GM18861 (cell line): ENCODE results near the gene AGAP6.
"Not testable (repeated sequence)": the region's sequence is repeated elsewhere in the genome, so short reads cannot be mapped to it uniquely, and the experiment has no call there.

Experiments
- ATAC-seq: cut with Tn5 transposase; IDR thresholded peaks from one replicate; pipeline ENCODE4 v1.9.1; 2021; ENCODE audit not compliant: unreplicated experiment

Gene AGAP6

DNA sequence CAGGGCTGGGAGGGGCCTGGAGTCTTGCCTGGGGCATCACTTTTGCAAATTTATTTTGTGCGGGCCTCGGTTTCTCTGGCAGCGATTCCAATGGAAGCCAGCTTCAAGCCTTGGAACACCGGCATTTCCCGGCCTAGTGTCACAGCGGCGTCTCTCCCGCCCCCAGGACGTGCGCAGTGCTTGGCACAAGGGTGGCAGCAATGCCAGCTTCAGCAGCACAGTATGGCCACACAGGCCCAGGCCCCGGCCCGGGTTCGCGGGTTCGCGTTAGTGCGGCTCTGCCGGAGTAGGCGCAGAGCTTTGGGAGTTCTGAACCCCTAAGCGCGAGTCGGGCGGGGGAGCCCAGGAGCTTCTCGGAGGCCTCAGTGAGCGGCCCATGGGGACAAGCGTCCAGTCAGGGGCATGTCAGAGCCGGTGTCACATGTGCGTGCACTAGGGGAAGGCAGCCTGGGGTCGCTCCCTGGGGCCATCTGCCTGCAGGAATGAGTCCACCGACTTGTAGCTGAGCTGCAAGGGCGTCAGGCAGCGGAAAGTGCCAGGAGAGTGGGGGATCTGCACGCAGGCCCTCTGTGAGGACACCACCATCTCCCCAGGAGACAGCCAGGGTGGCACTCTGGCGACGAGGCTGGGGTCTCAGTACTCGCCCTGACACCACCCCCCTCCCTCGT, 36.6 kb downstream of the AGAP6 start:
- ATAC-seq = not testable (repeated sequence)

DNA sequence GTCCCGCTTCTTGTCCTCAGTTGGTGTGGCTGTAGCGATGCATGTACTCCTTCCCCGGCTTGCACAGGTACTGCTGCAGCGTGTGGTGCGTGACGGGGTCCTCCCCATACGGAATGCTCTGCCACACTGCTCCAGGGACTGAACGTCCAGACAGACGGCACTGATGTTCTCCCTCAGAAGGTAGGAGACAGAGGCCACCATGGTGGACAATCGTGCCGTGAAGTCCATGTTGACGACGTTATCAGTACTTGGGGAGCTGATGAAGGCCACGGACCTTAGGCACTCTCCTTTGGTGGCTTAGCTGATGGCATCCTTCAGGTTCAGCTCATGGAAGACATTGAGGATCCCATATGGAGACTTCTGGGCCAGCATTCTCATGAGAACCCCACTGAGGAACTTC, 37.4 kb downstream of the AGAP6 start:
- no peak for ATAC-seq

DNA sequence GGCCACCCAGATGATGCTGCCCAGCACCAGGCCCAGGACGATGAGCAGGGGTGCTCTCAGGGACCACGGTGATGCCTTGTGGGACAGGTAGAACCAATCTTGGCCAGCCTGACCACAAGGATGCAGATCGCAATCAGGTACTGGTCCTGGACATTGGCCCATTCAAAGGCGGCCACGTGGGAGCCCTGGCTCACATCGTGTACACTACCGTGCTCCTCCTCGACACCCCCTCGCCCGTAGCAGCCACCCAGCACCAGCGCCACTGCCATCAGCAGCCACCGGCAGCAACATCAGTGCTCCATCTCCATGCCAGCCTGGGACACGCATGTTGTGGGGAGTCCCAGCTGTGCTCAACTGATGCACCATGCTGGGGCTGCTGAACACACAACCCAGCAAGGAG, 39.0 kb downstream of the AGAP6 start:
- ATAC-seq = no peak

DNA sequence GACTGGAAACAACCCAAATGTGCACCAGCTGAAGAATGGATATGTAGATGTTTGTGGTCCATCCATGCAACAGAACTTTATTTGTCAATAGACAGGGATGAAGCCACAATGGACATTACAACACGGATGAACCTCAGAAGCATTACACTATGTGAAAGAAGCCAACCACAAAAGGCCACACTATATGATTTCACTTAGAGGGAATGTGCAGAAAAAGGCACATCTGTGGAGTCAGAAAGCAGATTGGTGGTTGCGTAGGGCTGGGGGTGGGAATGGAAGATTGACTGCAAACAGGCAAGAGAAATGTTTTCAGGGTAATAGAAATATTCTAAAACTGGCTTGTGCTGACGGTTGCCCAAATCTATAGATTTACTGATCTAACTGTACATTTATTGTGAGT, 45.3 kb downstream of the AGAP6 start:
- no peak for ATAC-seq

DNA sequence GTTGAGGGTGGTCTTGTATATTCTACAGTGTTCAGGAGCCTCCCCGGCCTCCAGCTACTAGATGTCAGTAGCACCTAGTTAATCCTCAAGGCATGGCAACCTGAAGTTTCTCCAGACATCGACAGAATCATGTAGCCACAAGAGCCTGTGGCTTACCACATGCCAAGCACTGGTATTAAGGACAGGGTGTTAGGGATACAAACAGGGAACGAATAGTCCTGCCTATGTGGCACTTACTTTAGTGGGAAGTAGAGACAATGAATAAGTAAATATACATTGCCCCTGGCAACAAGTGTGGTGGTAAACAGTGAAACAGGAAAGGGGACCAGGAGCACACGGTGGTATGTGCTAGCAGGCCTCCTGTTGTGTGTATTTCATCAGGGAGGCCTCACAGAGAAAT, 47.1 kb downstream of the AGAP6 start:
- ATAC-seq = not testable (repeated sequence)

DNA sequence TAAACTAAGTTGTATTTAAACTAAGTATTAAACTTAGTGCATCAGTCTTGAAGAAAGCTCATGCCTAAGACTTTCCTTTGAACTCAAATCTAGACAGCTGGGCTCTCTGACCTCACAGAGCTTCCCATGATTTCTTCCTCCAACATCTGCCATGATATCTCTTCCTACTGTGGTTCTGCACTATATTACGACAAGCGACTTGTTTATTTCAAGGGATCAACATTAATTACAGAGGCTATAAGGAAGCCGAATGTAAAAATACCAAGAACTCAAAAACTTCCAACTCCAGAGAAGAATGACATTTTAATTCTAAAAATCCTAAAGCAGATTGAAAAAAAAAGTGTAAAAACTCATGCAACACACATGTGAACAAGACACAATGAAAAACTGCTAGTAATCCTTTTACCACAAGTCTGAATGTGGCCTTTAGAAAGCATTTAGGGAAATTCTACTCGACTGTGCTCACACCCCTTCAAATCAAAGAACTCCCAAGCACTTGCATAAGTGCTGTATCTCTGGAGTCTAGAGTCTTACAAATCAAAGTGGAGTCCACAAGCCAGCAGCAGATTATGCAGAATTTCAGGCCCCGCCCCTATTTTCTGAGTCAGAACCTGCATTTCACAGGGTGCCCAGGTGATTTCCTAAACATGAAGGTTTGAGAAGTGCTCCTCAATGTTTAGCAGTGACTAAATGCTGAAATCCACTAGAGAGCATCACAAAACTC, 56.9 kb downstream of the AGAP6 start:
- no peak for ATAC-seq

DNA sequence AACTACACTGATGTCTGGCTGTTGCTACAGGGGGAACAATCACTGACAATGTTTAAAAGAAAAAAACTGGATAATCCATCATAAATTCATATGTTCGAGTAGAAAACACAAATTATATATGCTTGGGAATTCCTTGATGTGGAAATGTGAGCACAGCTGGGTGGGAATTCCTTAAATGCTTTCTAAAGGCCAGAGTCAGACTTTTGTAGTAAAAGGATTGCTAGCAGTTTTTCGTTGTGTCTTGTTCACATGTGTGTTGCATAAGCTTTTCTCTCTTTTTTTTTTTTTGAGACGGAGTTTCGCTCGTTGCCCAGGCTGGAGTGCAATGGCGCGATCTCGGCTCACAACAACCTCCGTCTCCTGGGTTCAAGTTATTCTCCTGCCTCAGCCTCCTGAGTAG, 58.3 kb downstream of the AGAP6 start:
- not testable (repeated sequence) for ATAC-seq

DNA sequence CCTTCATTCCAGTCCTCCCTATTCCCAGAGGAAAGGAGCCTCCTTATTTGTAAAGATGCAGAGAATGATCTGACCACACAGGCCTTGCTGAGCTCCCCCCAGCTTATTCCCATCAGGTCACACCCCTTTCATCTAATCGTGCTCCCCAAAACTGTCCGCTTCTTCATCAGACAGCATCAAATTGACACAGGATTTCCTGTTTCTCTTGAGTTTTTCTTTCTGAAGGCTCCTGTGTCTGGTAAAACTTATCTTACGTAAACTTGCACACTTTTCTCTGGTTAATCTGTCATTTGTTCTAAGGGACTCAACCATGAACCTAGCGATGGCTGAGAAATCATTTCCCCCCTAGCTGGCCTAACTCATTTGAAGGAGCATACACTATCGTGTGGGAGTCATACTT, 59.4 kb downstream of the AGAP6 start:
- not testable (repeated sequence) for ATAC-seq

DNA sequence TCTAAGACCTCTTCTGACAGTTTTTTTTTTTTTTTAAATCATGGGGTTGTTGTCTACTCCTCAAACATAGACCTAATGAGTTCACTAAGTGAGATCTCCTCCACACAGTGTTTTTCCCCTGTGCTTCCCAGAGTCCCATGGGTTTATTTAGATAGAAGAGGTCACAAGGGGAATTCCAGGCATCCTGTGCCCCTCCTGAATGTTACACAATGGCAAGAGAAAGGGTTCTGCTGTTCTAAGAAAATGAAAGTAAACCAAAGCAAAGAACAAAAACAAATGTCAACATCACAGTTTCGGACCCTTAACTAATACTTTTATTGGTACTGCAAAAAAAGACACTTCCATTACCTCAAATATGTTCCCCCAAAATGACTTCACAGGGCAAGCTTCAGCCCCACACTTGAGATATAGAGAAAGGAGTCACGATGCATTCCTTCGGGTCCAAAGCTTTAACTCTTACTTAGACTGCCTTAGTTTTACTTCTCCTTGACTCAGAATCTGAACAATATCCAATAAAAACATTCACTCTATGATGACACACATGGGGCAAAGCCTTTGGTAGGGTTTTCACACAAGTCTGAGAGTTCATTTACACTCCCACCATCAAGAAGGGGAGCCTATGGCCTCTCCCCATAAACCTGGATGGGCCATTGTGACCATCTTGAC, 63.9 kb downstream of the AGAP6 start:
- not testable (repeated sequence) for ATAC-seq

DNA sequence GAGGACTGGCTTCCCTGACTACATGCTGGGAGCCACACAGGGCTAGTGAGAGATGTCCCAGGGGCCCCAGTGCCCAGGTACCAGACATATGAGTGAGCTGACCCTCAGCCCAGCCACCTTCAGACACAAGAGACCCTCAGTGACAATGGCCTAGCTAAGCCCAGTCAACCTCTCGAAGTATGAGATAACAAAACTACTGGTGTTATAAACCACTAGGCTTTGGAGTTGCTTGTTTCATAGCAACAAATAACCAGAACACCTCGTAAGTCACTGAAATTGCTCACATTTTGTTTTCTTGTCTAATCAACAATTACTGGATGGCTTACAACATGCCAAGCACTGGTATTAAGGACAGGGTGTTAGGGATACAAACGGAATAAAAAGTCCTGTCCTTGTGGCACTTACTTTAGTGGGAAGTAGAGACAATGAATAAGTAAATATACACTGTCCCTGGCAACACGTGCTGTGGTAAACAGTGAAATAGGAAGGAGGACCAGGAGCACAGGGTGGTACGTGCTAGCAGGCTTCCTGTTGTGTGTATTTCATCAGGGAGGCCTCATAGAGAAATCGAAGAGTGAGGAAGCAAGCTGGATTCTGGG, 64.7 kb downstream of the AGAP6 start:
- not testable (repeated sequence) for ATAC-seq

DNA sequence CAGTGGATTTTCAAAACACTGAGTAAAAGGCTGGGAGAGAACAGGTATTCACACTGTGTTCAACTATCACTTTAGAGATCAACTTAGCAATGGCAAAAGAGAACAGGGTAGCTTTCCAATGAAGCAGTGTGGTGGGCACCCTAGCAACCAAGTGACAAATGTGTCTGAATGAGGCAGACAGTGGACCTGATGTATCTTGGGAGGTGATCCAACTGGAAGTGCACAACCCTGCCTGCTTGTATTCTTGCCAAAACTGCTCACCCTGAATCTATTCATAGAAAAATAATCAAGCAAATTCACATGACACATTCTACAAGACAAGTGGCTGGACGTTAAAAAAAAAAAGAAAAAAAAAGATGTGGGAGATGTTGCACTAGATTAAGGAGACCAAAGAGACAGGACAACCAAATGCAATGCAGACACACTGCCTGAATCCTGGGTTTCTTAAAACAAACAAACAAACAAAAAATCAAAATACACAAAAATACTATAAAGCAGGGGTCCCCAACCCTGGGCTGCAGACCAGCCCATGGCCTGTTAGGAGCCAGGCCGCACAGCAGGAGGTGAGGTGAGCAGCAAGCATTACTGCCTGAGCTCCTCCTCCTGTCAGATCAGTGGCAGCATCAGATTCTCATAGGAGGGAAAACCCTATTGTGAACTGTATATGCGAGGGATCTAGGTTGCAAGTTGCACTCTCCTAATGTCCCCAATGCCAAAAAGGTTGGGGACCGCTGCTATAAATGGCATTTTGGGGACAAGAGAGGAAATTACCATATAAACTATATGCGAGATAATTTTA, 67.5 kb downstream of the AGAP6 start:
- ATAC-seq = not testable (repeated sequence)

DNA sequence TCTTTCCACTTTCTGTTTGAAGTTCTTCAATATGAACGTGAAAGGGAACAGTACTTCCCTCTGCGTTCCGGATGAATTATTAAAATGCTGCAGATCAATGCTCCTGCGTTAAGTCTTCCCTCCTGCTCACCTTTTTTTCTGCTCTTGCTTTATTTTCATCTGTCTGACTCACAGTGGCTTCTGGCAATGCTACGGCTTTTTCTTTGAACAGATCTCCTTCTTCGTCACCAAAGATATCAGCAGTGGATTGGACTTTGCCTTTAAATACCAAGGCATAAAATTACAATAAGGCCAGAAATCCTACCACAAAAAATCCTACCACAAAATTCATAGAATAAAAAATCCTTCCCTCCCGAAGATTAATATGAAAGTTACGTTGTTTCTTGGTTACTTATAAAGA, 68.4 kb downstream of the AGAP6 start:
- ATAC-seq = not testable (repeated sequence)

DNA sequence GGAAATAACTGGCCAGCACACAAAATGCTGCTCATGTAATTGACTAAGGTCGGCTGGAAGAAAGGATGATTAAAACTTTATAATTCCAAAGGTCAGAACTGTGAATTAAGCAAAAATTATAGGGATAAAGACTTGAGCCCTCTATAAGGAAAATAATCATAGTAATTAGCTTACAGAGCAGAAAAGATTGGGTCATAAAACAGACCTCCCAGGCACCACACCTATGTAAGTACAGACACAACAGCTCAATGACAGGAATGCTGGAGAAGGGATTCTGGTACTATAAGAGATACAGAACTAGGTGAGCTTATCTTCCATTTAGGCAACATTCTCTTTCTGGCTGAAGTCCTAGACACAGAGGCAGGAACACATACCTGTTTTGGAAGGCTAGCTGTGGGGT, 70.5 kb downstream of the AGAP6 start:
- ATAC-seq = not testable (repeated sequence)

DNA sequence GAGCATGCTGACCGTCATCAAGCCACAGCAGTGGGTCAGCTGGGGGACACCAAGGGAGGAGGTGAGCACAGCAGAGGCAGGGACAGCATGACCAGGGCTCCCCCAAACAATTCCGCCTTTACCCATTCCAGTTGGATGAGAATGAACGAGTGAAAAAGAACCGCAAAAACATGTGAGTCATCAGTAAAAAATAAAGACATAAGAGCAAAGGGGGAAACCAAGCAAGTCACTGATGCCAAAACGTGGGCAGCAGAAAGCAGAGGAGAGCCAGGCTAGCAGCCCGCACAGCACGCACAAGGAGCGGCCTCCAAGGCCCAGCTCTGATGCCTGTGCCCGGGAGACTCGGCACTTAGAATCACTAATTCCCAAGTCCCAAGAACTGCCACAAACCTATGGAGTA, 71.7 kb downstream of the AGAP6 start:
- ATAC-seq = not testable (repeated sequence)
